Urinary bladder (tissue), 4 donors: ENCODE measurements around the gene STX5. TPM values are rescaled to one million over a fixed set of nuclear protein-coding genes. Genes with fewer than 3 reads are reported as not detected.
A peak's percentile ranks its signal among the peaks of the same experiment; 100 is the strongest.
"Not testable (repeated sequence)": the region's sequence is repeated elsewhere in the genome, so short reads cannot be mapped to it uniquely, and the experiment has no call there.

Source experiments
- DNase-seq: peaks from one replicate; pipeline ENCODE4 v3.0.0-alpha.2; 2015; ENCODE audit errors: extremely low spot score
- H3K27ac ChIP-seq: one replicate; pipeline ENCODE4 v1.5.1; 2013; ENCODE audit warnings: low read depth, mild to moderate bottlenecking, moderate library complexity
- H3K36me3 ChIP-seq: one replicate; pipeline ENCODE4 v1.6.1; 2013; ENCODE audit warnings: mild to moderate bottlenecking, moderate library complexity; ENCODE audit not compliant: insufficient read depth
- H3K4me1 ChIP-seq: one replicate; pipeline ENCODE4 v1.6.1; 2013; ENCODE audit warnings: mild to moderate bottlenecking, moderate library complexity; ENCODE audit not compliant: insufficient read depth
- H3K4me3 ChIP-seq: one replicate; pipeline ENCODE4 v1.5.1; 2013; ENCODE audit warnings: low read depth, low read length
- WGBS: extraction: QIAGEN DNeasy Blood & Tissue Kit; methylation state at CpG from one replicate; pipeline ENCODE4 v1.1.7; 2013; 5-methylcytosine and 5-hydroxymethylcytosine counted together
- polyA plus RNA-seq: library from polyadenylated mRNA; stranded (reverse); fragments of 200-250 nt; gene quantifications from one replicate; pipeline ENCODE4 v1.2.3, GENCODE V29; 2013
- total RNA-seq: library from RNA; depleted of rRNA; stranded (reverse); fragments of >200 nt; gene quantifications from one replicate; pipeline ENCODE4 v1.2.3, GENCODE V29; 2014
- donor health status: healthy with polysubstance abuse.
- donor health status: healthy.

The STX5 gene
- total and polyA plus RNA-seq, 2 donors = 30.0 to 32.0 TPM

DNA sequence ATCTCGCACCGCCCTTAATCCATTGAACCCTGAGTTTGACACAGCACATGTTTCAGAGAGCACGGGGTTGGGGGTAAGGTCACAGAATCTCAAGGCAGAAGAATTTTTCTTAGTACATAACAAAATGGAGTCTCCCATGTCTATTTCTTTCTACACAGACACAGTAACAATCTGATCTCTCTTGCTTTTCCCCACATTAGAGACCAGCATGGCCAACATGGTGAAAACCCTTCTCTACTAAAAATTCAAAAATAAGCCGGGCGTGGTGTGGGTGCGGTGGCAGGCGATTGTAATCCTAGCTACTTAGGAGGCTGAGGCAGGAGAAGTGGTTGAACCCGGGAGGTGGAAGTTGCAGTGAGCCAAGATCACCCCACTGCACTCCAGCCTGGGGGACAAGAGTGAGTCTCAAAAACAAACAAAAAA, 27.4 kb upstream of the STX5 start:
- not testable (repeated sequence) for H3K4me3 ChIP-seq, H3K4me1 ChIP-seq, H3K36me3 ChIP-seq, DNase-seq, H3K27ac ChIP-seq
- WGBS = 86% methylated on average over 8 of the region's 8 CpGs

DNA sequence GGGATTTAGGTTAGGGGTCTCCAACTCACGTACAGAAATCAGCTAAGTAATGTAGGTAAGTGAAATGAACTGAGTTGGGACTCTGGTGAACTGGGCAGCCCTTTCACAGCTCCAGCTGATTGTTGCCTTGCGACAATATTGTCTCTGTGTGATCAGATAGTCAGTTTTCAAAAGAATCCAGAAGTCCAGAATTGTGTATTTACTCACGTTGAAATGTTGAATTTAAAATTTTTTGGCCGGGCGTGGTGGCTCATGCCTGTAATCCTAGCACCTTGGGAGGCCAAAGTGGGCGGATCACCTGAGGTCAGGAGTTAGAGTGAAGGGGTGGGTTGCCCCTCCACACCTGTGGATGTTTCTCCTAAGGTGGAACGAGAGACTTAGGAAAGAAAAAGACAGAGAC, 26.4 kb upstream of the STX5 start:
- H3K4me3 ChIP-seq = no peak overlapping the region
- no peaks in the 10 kb centered on the region for H3K36me3 ChIP-seq
- 80% methylated on average over 7 of the region's 7 CpGs for WGBS
- no peak overlapping the region for H3K27ac ChIP-seq
- no peaks in the 10 kb centered on the region for H3K4me1 ChIP-seq
- DNase-seq = no peak

DNA sequence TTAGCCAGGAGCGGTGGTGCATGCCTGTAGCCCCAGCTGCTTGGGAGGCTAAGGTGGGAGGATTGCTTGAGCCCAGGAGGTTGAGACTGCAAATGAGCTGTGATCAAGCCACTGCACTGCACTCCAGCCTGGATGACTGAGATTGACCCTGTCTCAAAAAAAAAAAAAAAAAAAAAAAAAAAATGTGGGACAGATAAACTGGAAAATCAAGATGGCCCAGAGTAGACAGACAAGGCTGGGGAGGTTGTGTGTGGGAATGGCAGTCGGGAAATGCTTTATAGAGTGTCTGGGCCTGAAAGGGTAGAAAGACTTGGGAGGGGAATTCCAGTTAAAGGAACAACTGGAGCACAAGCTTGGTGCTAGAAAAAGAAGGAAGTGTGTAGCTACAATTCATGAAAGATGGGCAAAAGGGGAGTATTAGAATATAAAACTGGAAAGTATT, 25.7 kb upstream of the STX5 start:
- Histone ChIP-seq H3K4me1 (no peaks in the 10 kb centered on the region), H3K36me3 (no peaks in the 10 kb centered on the region), H3K27ac (no peak overlapping the region), H3K4me3 (no peak overlapping the region)
- DNase-seq = no peak
- 72% methylated on average over 2 of the region's 2 CpGs for WGBS

DNA sequence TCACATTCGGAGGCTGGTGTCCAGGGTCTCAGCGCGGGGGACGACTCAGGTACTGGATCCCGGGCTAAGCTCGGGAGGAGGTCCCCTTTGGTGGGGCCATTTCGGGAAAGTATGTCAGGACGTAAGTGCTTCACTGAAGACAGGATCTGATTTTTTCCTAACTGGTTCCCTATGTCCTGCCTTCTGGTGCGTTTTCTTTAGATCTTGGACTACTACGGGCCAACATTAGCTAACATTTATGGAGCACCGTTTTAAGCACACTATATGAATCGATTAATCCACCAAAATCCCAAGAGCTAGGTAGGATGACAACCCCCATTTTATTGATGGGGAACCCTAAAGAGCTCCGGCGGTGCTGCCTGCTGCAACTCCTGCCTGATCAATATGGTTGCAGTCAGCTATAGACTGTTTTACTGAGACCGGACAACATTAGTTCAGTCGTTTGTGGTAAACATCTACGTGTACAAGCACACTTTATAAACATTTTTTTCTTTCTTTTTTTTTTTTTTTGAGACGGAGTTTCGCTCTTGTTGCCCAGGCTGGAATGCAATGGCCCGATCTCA, 24.6 kb upstream of the STX5 start:
- H3K36me3 ChIP-seq = no peaks in the 10 kb centered on the region
- 7% methylated on average over 20 of the region's 20 CpGs for WGBS

DNA sequence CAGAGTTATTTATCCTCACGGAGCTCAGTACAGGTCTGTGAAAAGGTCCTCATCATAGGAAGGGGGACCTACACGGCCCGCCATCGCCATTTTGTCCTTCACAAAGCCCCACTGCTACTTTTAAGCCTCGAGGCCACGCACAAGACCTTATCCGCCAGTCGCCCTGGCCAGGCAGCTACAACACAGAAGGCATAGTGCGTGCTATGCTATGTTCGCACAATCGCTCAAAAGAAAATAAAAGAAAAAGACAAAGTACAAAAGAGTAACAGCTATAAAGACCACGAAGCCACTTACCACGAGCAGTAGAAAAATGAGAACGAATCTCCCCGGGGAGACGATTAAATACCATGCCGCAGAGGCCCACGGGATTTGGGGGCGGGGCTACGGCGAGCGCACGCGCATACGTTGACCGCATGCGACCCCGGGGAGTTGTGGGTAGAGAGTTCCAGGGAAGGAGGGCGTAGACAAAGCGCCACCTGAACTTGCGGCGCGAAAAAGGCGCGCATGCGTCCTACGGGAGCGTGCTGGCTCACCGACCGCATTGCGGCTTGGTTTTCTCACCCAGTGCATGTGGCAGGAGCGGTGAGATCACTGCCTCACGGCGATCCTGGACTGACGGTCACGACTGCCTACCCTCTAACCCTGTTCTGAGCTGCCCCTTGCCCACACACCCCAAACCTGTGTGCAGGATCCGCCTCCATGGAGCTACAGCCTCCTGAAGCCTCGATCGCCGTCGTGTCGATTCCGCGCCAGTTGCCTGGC, 23.9 kb upstream of the STX5 start:
- H3K36me3 ChIP-seq = no peaks in the 10 kb centered on the region
- H3K27ac ChIP-seq = peak overlapping the region; percentile 40
- DNase-seq = peak; percentile 93
- peak overlapping the region; percentile 75 for H3K4me3 ChIP-seq
- H3K4me1 ChIP-seq = no peaks in the 10 kb centered on the region
- under 1% methylated on average over 54 of the region's 54 CpGs for WGBS

More for the DNA sequence above, 24.6 kb upstream of the STX5 start:
- peak overlapping the region; percentile 75 for H3K4me3 ChIP-seq
- H3K4me1 ChIP-seq = no peaks in the 10 kb centered on the region
- DNase-seq = no peak
- H3K27ac ChIP-seq = no peak overlapping the region

DNA sequence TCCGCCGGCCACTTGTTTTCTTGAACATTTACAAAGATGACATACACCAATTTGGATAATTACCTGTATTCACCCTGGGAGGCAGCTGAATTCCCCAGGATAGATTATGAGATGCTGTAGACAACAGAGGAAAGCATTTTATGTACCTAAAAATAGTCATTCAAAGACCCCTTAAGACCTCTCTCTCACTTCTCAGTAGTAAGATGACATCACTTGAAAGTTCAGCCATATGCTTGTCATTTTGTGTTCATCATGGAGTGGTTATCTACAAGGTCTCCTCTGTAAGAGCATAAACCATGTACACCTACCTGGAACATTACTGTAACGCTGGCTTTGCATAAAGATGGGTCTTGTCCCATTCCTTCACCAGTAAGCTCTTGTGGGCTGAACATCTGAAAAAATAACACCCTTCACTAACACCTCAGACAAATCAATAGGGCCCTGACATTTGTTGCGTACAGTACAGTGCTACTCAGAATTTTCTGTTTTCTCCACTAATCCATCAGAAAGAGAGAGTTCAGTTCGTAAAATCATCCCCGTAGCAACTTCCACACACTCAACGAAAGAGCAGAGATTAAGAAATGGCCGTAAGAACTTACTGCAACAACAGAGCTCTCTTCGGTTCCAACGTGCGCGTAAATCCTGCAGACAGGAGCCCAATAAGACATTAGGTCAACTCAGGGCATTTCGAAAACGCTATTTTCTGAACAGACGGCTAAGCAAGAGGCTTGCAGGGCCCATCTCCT, 23.1 kb upstream of the STX5 start:
- Histone ChIP-seq H3K4me3 (peak overlapping the region; percentile 75), H3K4me1 (no peaks in the 10 kb centered on the region), H3K36me3 (no peaks in the 10 kb centered on the region), H3K27ac (peak overlapping the region; percentile 40)
- no peak for DNase-seq
- WGBS = 4% methylated on average over 15 of the region's 15 CpGs

DNA sequence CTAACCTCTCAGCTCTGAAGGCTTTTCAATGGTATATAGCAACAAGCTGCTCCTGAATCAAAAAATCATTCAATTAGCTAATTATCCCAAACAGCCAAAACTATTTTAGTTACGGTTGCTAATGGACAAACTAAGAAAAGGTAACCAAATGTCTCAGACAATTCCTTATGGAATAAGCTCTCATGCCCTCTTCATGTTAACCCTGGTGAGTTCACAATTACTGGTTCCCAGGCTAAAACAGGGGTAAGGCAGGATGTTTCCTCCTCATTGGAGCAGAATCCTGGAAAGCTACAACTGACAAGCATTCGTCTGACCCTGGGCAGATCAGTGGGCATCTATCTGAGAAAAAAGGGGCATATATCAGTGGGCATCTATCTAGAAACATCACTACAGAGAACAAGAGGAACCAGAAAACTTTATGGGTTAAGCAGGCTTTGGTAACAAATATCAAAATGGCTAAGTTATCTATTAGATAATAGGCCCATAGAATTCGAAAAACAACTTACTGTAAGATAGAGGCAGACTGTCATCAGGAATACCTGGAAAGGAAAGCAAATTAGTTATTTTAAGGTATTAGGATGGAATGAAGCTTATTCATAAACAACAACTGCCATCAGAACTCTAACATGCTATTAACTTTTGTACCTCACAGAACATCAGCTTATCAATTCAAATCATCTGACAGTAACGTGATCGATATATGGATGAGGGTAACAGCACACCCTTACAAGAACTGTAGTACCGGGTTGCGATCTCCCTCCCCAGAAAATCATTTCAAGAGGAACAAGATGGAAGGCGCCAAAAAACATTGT, 22.4 kb upstream of the STX5 start:
- H3K27ac ChIP-seq = no peak overlapping the region
- WGBS = 13% methylated on average over 8 of the region's 8 CpGs
- H3K4me3 ChIP-seq = peak overlapping the region; percentile 75
- H3K4me1 ChIP-seq = no peaks in the 10 kb centered on the region
- no peaks in the 10 kb centered on the region for H3K36me3 ChIP-seq
- DNase-seq = no peak

DNA sequence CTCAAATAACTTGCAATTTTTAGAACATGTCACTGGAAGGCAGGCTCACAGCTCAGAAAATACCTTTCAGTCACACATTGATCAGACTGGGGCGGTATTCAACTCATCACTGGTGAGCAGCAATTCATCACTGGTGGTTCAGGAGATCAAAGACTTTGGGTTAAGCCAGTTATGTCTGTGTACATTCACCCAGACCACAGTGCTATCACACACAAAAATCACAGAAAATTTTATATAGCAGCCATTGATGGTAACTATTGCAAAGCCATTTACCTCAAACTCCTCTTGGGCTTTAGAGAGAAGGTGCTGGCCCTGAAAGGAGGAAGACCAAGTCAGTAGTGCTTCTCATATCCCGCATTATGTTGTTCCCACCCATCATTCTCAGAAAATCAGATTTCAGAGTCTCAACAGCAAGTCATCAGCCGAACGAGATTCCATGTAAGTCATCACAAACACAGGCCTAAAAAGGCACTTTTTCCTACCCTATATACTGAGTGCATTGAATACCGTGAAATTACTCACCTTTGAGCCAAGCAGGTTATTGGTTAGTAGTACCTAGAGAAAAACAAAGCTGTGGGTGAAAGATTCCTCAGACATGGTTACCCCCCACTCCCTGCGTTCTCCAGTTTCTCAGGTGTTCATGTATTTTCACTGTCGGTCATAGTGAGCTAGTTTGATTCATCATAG, 21.6 kb upstream of the STX5 start:
- 57% methylated on average over 7 of the region's 7 CpGs for WGBS
- Histone ChIP-seq H3K4me3 (no peak overlapping the region), H3K4me1 (no peaks in the 10 kb centered on the region), H3K27ac (no peak overlapping the region), H3K36me3 (no peaks in the 10 kb centered on the region)
- DNase-seq = no peak

DNA sequence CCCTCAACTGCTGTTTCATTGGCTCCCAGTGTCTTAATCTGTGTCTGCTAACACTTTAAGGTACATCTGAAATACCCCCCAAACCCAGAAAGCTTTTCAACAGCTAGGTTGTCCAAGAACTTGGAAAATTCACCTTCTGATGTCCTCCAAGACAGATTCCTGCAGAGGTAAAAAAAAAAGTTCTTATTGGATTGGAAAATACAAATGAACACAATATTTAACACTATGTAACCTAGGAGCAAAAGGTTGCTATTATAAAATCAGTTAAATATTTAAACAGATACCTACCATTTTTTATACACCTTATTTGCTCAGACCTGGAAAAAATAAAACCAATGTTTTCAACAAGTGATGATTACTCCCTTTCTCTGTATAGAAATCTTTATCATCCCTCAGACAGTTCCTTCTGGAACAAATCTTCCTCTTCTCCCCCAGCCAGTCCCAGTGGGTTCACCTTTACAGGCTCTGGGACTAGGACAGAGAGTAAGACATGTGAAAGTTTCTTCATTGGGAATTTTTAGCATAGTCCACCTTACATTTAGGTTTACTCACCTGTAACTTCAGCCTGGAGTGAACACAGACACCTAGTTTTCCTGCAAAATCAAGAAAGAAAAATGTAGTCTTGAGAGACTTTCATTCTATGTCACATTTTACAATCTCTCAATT, 20.8 kb upstream of the STX5 start:
- no peak overlapping the region for H3K4me3 ChIP-seq
- H3K36me3 ChIP-seq = no peaks in the 10 kb centered on the region
- H3K4me1 ChIP-seq = no peaks in the 10 kb centered on the region
- no peak for DNase-seq
- H3K27ac ChIP-seq = no peak overlapping the region

DNA sequence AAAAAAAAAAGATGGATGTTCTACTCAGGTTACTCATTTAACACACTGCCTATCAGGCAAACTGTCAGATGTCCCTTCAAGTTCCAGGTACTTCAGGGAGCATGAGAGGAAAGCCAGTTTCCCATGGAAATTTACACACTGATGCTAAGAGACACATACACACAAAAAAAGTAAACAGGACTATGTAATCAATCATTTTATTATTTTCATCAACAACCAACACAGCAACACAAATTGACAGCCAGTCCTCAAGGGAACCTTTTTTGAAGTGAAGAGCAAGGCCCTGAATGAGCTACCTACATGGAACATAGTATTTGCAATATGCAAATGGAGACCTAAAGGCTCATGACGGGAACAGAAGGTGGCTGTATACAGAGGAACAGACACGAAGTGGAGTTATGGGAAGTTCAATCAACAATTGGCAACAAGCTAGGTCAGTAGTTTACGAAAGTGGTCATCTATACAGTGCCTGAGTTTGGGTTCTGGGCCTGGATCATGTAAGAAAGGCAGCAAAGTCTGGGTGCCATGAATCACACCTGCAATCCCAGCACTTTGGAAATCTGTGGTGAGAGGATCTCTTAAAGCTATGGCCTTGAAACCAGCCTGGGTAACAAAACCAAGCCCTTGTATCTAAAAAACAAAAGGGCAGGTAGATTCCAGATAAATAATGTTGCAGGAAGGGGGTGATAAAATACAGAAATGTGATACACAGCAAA, 20.1 kb upstream of the STX5 start:
- 55% methylated on average over 3 of the region's 3 CpGs for WGBS
- no peak for DNase-seq
- H3K4me3 ChIP-seq = no peak overlapping the region
- H3K36me3 ChIP-seq = no peaks in the 10 kb centered on the region
- H3K27ac ChIP-seq = no peak overlapping the region
- H3K4me1 ChIP-seq = no peaks in the 10 kb centered on the region

DNA sequence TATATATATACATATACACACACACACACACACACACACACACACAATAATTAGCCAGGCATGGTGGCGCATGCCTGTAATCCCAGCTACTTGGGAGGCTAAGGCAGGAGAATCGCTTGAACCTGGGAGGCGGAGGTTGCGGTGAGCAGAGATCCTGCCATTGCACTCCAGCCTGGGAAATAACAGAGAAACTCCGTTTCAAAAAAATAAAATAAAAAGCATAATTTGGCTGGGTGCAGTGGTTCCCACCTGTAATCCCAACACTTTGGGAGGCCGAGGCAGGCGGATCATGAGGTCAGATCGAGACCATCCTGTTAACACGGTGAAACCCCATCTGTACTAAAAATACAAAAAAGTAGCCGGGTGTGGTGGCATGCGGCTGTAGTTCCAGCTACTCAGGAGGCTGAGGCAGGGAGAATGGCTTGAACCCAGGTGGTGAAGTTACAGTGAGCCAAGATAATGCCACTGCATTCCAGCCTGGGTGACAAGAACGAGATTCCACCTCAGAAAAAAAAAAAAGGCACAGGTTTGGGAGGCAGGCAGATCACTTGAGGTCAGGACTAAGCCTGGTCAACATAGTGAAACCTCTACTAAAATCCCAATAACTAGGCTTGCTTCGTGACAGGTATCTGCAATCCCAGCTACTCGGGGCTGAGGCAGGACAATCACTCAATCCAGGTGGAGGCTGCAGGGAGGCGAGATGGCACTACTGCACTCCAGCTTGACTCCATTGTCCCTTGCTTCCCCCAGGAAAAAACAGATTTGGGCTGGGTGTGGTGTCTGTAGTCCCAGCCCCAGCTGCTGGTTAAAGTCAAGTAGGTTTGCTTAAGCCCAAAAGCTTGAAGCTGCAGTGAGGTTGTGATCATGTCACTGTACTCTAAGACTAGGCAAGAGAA, 19.3 kb upstream of the STX5 start:
- 52% methylated on average over 15 of the region's 15 CpGs for WGBS
- no peak overlapping the region for H3K4me3 ChIP-seq
- DNase-seq = no peak
- no peaks in the 10 kb centered on the region for H3K4me1 ChIP-seq
- no peak overlapping the region for H3K27ac ChIP-seq
- no peaks in the 10 kb centered on the region for H3K36me3 ChIP-seq
